Medulla oblongata (tissue), 1 donor: ENCODE measurements around the gene RHBDD1.
A peak's percentile ranks its signal among the peaks of the same experiment; 100 is the strongest.

Experiments used
- DNase-seq: peaks from one replicate; pipeline ENCODE4 v3.0.0-alpha.2; 2015; ENCODE audit errors: extremely low spot score

The RHBDD1 gene

GRCh38 chr2:227031379-227031778, 195.5 kb downstream of the RHBDD1 start:
- no peak for DNase-seq

GRCh38 chr2:227033471-227034148, 197.8 kb downstream of the RHBDD1 start:
- peak; percentile 12 for DNase-seq

- DNase-seq = no peak
Observed at GRCh38 chr2:227035711-227036367, 200.0 kb downstream of the RHBDD1 start.

- DNase-seq = no peak
Observed at GRCh38 chr2:227036527-227036926, 200.7 kb downstream of the RHBDD1 start.

- DNase-seq = no peak
Observed at GRCh38 chr2:227038550-227039189, 202.8 kb downstream of the RHBDD1 start.

- no peak for DNase-seq
Observed at GRCh38 chr2:227043981-227044380, 208.1 kb downstream of the RHBDD1 start.
